ENCODE results near the gene RAD23B. TPM values are rescaled to one million over a fixed set of nuclear protein-coding genes. Genes with fewer than 3 reads are reported as not detected.
A peak's percentile ranks its signal among the peaks of the same experiment; 100 is the strongest.

The RAD23B gene
- total RNA-seq, 2 experiments from 2014 or later = 104 to 106 TPM

DNA sequence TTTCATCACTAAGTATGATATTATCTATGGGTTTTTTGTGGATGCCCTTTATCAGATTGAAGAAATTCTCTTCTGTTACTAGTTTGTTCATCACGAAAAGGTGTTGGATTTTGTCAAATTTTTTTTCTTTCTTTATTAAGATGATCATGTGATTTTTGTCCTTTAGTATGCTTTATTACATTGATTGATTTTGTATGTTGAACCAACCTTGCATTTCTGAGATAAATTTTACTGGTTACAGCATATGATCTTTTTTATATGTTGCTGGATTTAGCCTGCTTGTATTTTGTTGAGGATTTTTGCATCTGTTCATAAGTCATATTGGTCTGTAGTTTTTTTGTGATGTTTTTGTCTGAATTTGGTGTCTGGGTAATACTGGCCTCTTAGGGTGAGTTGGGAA is 42.8 kb downstream of the RAD23B start:
- H3K4me1 Mint-ChIP-seq (ENCODE audit: low read depth) = peaks cover 2% of the 10 kb centered on the region
- ChIA-PET POLR2A (no interaction called here), CTCF (no interaction called here)
- H3K36me3 Mint-ChIP-seq (ENCODE audit: low read depth) = peaks cover 72% of the 10 kb centered on the region
- no peak overlapping the region for H3K27ac Mint-ChIP-seq
- ATAC-seq (no peak), DNase-seq (no peak)
- no peak overlapping the region for H3K4me3 Mint-ChIP-seq
- H3K27me3 Mint-ChIP-seq (ENCODE audit: low read depth) = no peaks in the 10 kb centered on the region
- H3K9me3 Mint-ChIP-seq (ENCODE audit: insufficient read depth) = peaks cover 10% of the 10 kb centered on the region

DNA sequence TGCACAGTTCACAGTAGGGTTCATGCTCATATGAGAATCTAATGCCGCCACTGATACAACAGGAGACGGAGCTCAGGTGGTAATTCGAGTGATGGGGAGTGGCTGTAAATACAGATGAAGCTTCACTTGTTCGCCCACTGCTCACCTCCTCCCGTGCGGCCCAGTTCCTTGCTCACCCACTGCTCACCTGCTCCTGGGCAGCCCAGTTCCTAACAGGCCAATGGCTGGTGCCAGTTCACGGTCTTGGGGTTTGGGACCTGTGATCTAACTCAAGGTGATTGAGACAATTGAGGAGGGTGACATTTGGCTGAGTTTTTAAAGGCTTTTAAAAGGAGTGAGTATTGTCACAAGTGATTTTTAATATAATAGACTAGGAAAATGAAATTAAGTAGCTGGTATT is 45.4 kb downstream of the RAD23B start:
- H3K9me3 Mint-ChIP-seq (ENCODE audit: insufficient read depth) = peaks cover 10% of the 10 kb centered on the region
- H3K27me3 Mint-ChIP-seq (ENCODE audit: low read depth) = no peaks in the 10 kb centered on the region
- ATAC-seq (no peak), DNase-seq (no peak)
- no peak overlapping the region for H3K27ac Mint-ChIP-seq
- H3K4me1 Mint-ChIP-seq (ENCODE audit: low read depth) = peaks cover 2% of the 10 kb centered on the region
- ChIA-PET CTCF (interaction anchor here (0.9 to 2.0 kb wide), 2 partner anchors 13 to 17 kb away, joined by 3 to 12 read pairs; no protein-coding TSS in a partner anchor), POLR2A (no interaction called here)
- peaks cover 86% of the 10 kb centered on the region for H3K36me3 Mint-ChIP-seq (ENCODE audit: low read depth)
- H3K4me3 Mint-ChIP-seq = no peak overlapping the region

DNA sequence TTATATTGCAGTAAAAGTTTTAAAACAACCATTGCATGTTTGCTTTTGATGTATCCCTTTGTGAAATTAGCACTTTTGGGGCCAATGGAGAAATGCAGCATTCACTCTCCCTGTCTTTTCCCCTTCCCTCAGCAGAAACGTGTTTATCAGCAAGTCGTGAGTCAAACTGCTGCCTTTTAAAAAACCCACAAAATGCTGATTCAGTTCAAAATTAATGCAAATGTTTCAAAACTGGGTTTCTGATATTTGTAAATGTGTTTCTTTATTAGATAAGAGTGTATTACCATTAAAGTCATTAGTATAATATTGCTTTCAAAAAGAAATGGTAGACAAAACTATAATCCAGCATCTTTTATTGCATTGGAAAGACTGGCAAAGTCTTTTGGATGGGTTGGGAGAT is 47.3 kb downstream of the RAD23B start:
- Mint-ChIP-seq H3K27me3 (ENCODE audit: low read depth) (no peaks in the 10 kb centered on the region), H3K4me1 (ENCODE audit: low read depth) (peaks cover 2% of the 10 kb centered on the region), H3K27ac (no peak overlapping the region), H3K4me3 (no peak overlapping the region), H3K9me3 (ENCODE audit: insufficient read depth) (peaks cover 5% of the 10 kb centered on the region), H3K36me3 (ENCODE audit: low read depth) (peaks cover 79% of the 10 kb centered on the region)
- DNase-seq (no peak), ATAC-seq (no peak)
- POLR2A ChIA-PET = no interaction called here
- CTCF ChIA-PET = interaction anchor here (2.0 kb wide), 1 partner anchor 11 kb away, joined by 12 read pairs; no protein-coding TSS in a partner anchor

DNA sequence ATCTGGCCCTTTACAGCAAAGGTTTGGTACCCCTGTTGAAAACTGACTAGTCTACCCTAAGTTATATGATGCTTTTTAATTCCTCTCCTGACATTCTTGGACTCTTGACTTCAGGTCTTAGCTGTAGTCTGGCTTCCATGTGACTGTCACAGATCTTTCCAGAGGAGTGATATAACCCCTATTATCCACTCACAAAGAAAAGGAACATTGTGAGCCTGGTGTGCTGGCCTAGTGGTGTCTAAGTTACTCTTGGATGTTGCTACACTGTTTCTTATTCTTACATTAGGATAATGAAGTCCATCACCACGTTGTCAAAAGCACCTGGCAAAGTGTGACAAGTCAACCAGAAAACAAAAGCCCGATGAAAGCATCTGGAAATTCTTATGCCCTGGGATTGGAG is 49.8 kb downstream of the RAD23B start:
- Mint-ChIP-seq H3K36me3 (ENCODE audit: low read depth) (peaks cover 62% of the 10 kb centered on the region), H3K4me3 (no peak overlapping the region), H3K27me3 (ENCODE audit: low read depth) (no peaks in the 10 kb centered on the region), H3K4me1 (ENCODE audit: low read depth) (no peaks in the 10 kb centered on the region), H3K27ac (no peak overlapping the region), H3K9me3 (ENCODE audit: insufficient read depth) (no peaks in the 10 kb centered on the region)
- ATAC-seq (no peak), DNase-seq (no peak)
- CTCF ChIA-PET = interaction anchor here (1.4 to 2.2 kb wide), 2 partner anchors 8 to 32 kb away, joined by 3 to 9 read pairs; no protein-coding TSS in a partner anchor
- POLR2A ChIA-PET = no interaction called here

DNA sequence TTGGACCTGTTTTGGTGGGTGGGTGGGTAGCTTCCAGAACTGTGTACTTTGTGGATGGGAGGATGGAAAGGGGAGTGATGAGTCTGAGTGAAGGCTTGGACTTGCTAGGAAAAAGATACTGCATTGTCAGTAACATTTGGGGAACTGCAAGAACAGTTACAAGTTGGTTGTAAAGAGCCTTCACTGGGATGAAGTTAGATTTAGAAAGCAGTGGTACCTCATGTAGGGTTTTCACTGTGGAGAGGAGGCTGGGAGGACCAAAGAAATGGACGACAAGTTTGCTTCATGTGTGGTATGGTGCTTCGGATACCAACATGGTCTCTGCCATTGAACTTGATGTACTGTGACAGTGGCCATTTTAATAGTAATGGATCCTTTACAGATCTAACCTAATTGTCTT is 50.3 kb downstream of the RAD23B start:
- Mint-ChIP-seq H3K27ac (no peak overlapping the region), H3K4me1 (ENCODE audit: low read depth) (no peaks in the 10 kb centered on the region), H3K4me3 (no peak overlapping the region), H3K36me3 (ENCODE audit: low read depth) (peaks cover 57% of the 10 kb centered on the region), H3K27me3 (ENCODE audit: low read depth) (no peaks in the 10 kb centered on the region), H3K9me3 (ENCODE audit: insufficient read depth) (no peaks in the 10 kb centered on the region)
- no peak for ATAC-seq
- DNase-seq = no peak
- POLR2A ChIA-PET = no interaction called here
- CTCF ChIA-PET = interaction anchor here (1.4 to 2.2 kb wide), 2 partner anchors 8 to 33 kb away, joined by 3 to 9 read pairs; no protein-coding TSS in a partner anchor

DNA sequence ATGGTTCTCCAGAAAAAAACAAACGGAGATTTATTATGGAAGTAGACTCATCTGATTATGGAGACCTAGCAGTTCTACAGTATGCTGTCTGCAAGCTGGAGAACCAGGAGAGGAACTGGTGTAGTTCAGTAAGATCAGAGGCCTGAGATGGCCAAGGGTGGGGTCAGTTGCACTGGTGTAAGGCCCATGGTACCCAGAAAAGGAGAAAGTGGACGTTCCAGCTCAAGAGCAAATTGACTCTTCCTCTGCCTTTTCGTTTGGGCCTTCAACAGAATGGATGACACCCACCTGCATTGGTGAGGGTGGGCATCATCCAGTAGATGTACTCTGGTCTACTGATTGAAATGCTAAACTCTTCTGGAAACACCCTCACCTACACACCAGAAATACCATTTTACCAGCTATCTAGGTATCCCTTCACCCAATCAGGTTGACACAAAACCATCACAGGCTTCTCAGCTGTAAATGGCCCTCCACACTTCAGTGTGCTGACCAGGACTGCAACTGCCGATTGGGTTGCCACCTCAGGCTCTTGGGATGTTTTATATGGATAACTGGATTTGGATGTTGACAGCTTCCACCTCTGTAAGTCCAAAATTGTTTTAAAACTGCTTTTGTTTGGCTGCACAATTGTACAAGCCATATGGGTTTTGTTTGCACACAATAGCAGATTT is 51.2 kb downstream of the RAD23B start:
- POLR2A ChIA-PET = no interaction called here
- no peak overlapping the region for H3K27ac Mint-ChIP-seq
- CTCF ChIA-PET = interaction anchor here (1.3 kb wide), 1 partner anchor 53 kb away, joined by 3 read pairs; no protein-coding TSS in a partner anchor
- H3K4me3 Mint-ChIP-seq = no peak overlapping the region
- peaks cover 57% of the 10 kb centered on the region for H3K36me3 Mint-ChIP-seq (ENCODE audit: low read depth)
- H3K27me3 Mint-ChIP-seq (ENCODE audit: low read depth) = no peaks in the 10 kb centered on the region
- H3K9me3 Mint-ChIP-seq (ENCODE audit: insufficient read depth) = no peaks in the 10 kb centered on the region
- no peaks in the 10 kb centered on the region for H3K4me1 Mint-ChIP-seq (ENCODE audit: low read depth)
- ATAC-seq = no peak
- no peak for DNase-seq

DNA sequence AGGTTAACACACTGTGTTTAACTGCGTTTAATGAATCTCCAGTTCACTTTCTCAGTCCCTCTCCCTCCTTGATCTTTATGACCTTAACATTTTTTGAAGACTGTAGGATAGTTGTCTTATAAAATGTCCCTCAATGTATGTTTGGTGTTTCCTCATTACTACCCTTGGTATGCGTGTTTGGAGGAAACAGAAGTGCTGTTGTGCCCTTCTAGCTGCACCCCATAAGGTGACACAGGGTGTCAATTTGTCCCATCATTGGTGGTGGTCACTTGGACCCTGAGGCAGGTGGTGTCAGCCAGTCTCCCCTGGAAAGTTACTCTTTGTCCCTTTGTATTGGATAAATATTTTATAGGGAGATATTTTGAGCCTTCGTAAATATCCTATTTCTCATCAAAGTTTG is 52.3 kb downstream of the RAD23B start:
- H3K36me3 Mint-ChIP-seq (ENCODE audit: low read depth) = peaks cover 51% of the 10 kb centered on the region
- no peak overlapping the region for H3K4me3 Mint-ChIP-seq
- ChIA-PET POLR2A (no interaction called here), CTCF (interaction anchor here (1.3 kb wide), 1 partner anchor 54 kb away, joined by 3 read pairs; no protein-coding TSS in a partner anchor)
- H3K9me3 Mint-ChIP-seq (ENCODE audit: insufficient read depth) = no peaks in the 10 kb centered on the region
- H3K27me3 Mint-ChIP-seq (ENCODE audit: low read depth) = no peaks in the 10 kb centered on the region
- ATAC-seq = no peak
- H3K4me1 Mint-ChIP-seq (ENCODE audit: low read depth) = peaks cover under 1% of the 10 kb centered on the region
- no peak for DNase-seq
- H3K27ac Mint-ChIP-seq = peak overlapping the region; percentile 6

DNA sequence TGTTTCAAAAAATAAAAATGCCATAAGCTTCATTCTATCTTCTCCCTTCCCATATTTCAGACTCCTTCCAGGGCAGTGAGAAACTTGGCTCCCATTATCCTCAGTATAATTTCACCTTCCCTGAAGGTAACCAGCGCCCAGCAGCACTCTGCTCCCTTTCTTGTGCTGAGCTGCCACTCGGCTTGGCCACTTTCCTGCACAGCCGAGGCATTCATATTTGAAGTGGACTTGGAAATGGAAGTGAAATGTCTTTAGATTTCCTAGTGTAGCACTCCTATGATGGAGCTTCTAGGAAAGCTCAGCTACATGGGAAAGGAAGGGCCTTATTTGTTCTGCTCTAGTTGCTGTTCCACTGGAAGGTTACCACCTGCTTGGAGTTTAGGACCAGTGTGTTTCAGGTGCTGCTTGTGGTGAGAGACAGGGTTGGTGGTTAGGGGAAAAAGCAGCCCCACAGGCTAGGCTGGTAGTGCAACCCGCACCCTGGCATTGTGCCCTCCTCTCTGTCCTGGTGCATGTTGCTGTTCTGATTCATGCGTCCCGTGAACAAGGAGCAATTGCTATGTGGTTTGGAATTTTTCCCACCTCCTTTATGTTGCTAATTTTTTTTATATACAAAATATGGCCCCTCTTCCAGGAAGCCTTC is 53.8 kb downstream of the RAD23B start:
- Mint-ChIP-seq H3K36me3 (ENCODE audit: low read depth) (peaks cover 36% of the 10 kb centered on the region), H3K9me3 (ENCODE audit: insufficient read depth) (no peaks in the 10 kb centered on the region), H3K27me3 (ENCODE audit: low read depth) (no peaks in the 10 kb centered on the region), H3K27ac (peak overlapping the region; percentile 46), H3K4me3 (no peak overlapping the region), H3K4me1 (ENCODE audit: low read depth) (peaks cover 6% of the 10 kb centered on the region)
- ATAC-seq (no peak), DNase-seq (no peak)
- ChIA-PET POLR2A (no interaction called here), CTCF (no interaction called here)

DNA sequence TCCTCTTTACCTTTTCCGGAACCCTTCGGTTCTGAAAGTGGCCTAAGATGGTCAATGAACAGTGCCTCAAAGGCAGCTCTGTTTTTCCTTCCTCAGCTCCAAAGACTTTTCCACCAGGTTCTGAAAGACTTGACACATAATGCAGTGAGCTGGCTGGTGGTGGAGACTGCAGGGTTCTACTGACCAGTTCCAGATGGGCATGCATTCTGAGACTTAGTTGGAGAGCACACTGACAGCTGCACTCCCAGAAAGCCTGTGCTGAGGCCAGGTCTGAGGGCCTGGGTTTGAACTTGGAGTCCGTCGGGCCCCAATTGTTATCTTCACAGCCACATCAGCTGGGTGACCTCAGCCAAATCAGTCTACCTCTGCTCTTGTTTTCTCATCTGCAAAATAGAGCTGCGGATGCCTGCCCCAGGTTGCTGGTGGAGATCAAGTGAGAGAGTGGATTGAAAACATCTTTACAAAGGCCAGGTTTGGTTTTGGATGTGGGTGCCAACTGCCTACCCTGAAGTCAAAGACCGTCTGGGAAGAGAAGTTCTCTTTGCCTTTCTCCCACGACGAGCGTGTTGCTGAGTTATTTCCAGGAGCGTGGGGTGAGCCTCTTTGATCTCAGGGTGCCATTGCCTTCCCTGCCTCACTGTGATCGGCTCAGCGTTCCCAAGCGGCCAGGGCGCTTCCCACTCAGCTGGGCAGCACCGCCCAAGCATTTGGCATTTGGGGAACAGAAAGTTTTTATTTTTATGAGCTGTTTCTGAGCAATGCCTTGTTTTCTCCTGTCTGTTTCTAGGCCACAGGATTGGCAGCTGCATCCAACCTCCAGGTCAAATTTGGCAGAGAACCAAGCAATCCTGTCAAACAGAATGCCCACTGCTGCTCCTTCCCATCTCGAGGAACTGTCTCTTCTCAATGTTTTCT is 54.9 kb downstream of the RAD23B start:
- DNase-seq = no peak
- ChIA-PET CTCF (no interaction called here), POLR2A (no interaction called here)
- no peak for ATAC-seq
- no peak overlapping the region for H3K4me3 Mint-ChIP-seq
- H3K27ac Mint-ChIP-seq = no peak overlapping the region
- H3K36me3 Mint-ChIP-seq (ENCODE audit: low read depth) = peaks cover 26% of the 10 kb centered on the region
- H3K9me3 Mint-ChIP-seq (ENCODE audit: insufficient read depth) = no peaks in the 10 kb centered on the region
- no peaks in the 10 kb centered on the region for H3K27me3 Mint-ChIP-seq (ENCODE audit: low read depth)
- H3K4me1 Mint-ChIP-seq (ENCODE audit: low read depth) = peaks cover 6% of the 10 kb centered on the region

DNA sequence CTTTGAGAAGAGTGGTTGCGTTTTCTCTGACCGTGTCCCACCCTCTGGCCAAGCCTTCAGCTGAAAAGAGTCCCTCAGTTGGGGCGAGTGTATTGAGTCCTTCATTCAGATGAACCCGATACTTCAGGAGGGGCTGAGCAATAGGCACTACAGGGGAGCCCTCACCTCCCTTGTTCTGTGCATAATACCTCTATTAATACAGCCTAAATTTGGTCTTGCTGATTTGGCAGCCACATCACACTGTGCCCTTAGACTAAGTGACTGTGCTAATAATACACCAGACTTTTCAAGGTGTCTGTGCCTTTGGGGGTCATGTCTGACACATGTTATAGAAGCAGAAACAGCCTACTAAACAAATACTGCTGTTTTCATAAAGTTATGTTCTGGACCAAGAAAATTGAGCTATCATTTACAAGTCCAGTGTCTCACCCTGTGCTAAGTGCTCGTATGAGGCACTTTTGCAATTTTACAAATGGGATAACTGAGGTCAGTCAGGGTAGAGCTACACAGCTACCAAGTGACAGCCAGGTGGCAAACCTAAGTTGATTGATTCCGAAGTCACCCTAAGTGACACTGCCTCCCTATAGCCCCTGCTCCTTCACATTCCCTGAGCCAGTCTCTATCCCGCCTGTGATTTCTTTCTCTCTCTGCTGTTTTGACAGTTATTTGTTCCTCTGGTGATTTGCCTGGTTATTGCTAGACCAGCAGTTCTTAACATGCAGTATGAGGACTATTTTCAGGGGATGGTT is 56.0 kb downstream of the RAD23B start:
- H3K4me1 Mint-ChIP-seq (ENCODE audit: low read depth) = peaks cover 6% of the 10 kb centered on the region
- H3K9me3 Mint-ChIP-seq (ENCODE audit: insufficient read depth) = no peaks in the 10 kb centered on the region
- peaks cover 16% of the 10 kb centered on the region for H3K36me3 Mint-ChIP-seq (ENCODE audit: low read depth)
- DNase-seq (no peak), ATAC-seq (no peak)
- H3K27me3 Mint-ChIP-seq (ENCODE audit: low read depth) = no peaks in the 10 kb centered on the region
- no peak overlapping the region for H3K27ac Mint-ChIP-seq
- no peak overlapping the region for H3K4me3 Mint-ChIP-seq
- ChIA-PET CTCF (no interaction called here), POLR2A (no interaction called here)

DNA sequence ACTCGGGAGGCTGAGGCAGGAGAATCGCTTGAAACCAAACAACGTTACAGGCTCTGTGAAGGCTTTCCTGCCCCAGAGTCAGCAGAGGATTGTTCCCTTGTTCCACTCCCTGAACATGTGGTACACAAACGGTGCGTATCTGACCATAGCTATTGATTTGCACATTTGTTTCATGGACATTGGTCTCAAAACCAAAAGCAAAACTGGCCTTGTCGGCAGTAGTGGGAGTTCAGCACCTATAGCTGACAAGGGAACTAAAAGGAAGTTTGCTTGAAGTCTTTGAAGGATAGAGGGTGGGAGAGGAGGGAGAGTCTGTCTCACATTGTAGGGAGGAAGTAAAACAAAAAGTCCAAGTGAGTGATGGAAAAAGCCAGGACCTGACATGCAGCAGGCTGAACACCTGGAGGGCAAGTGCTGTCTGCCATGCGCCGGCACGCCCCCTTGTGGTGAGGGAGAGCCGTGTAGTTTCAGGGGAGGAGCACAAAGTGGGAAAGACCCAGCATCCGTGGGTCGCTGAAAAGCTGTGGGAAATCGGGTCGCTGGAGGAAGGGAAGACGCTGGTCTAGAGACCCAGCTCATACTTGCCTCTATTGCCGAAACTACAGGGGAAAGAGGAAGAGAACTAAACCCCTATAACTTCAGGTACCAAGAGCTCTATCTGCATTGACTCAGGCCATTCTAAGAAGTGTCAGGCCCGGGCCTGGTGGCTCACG is 58.0 kb downstream of the RAD23B start:
- peaks cover 12% of the 10 kb centered on the region for H3K4me1 Mint-ChIP-seq (ENCODE audit: low read depth)
- H3K9me3 Mint-ChIP-seq (ENCODE audit: insufficient read depth) = no peaks in the 10 kb centered on the region
- POLR2A ChIA-PET = interaction anchor here (1.5 kb wide), 1 partner anchor 58 kb away, joined by 10 read pairs; the partner anchor contains the start of gene RAD23B
- ATAC-seq (peak; percentile 87), DNase-seq (peak; percentile 84)
- H3K36me3 Mint-ChIP-seq (ENCODE audit: low read depth) = peaks cover 9% of the 10 kb centered on the region
- H3K4me3 Mint-ChIP-seq = no peak overlapping the region
- CTCF ChIA-PET = interaction anchor here (0.7 to 3.5 kb wide), 51 partner anchors 8 to 1352 kb away, joined by 3 to 26 read pairs (median 5); partner anchors contain the start of gene RAD23B
- H3K27me3 Mint-ChIP-seq (ENCODE audit: low read depth) = no peaks in the 10 kb centered on the region
- H3K27ac Mint-ChIP-seq = no peak overlapping the region

Measured in activated CD8-positive, alpha-beta T cell treated with anti-CD3 and anti-CD28 coated beads, Interleukin-2, amount 10 ng/mL, durations not matched to agents 7 days and 5 days (primary cell).